Subcutaneous adipose tissue (tissue), 4 donors: Measurements from ENCODE around the gene MEAF6. TPM values are rescaled to one million over a fixed set of nuclear protein-coding genes. Genes with fewer than 3 reads are reported as not detected.

ENCODE experiments used
- total RNA-seq, 4 donors: library from RNA; depleted of rRNA; stranded (reverse); fragments of >200 nt; gene quantifications; one replicate each; pipeline ENCODE4 v1.1.0, GENCODE V29; 2016
- TF ChIP-seq, protein P1 (sequence below): fragments of 450-650 bp; IDR thresholded peaks from one replicate; pipeline ENCODE4 v1.5.1; 2016; ENCODE audit warnings: low read depth, mild to moderate bottlenecking, control low read depth, antibody characterized with exemption, moderate library complexity

The MEAF6 gene
- total RNA-seq, 4 donors from 2014 or later: 48.3 to 60.8 (median 56.1) TPM

DNA sequence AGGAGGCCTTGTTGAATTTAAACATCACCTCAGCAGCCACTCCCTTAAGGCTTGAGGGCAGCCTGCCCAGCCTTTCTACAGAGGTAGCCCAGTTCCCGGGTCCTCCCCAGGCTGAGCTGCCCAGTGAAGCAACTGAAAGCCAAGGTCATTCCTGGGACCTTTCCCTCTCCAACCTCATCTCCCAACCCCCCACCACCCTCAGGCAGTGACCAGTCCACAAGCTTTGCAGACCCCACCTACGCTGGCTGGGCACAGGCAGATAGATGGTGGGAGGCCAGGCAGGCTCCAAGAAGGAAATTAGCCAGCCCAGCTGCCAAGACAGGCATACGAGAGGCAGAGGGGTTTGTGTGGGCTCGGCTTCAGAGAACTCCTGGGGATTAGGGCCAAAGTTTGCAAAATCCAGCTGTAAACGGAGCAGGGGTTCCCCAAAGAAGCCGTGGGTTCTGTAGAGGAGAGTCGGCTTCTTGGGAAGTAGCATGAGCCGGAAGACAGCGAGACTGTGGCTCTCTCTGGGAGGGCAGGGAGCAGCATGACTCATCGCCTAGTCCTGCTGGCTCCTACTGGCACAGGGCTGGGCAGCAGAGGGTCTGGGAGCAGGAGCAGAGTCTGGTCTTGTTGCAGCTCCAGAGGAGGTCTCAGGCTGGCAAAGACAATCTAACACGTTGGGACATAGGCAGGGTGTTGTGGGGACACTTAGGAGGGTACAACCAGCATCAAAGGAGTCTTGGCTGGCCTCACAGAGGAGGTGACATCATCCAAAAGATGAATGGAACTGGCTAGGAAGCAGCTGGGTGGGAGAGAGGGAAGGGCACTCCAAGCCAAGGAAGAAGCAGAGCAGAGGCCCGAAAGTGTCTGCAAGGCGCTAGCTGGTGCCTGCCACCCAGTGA lies 43.0 kb downstream of the MEAF6 start:
- TF ChIP-seq, protein P1, sequence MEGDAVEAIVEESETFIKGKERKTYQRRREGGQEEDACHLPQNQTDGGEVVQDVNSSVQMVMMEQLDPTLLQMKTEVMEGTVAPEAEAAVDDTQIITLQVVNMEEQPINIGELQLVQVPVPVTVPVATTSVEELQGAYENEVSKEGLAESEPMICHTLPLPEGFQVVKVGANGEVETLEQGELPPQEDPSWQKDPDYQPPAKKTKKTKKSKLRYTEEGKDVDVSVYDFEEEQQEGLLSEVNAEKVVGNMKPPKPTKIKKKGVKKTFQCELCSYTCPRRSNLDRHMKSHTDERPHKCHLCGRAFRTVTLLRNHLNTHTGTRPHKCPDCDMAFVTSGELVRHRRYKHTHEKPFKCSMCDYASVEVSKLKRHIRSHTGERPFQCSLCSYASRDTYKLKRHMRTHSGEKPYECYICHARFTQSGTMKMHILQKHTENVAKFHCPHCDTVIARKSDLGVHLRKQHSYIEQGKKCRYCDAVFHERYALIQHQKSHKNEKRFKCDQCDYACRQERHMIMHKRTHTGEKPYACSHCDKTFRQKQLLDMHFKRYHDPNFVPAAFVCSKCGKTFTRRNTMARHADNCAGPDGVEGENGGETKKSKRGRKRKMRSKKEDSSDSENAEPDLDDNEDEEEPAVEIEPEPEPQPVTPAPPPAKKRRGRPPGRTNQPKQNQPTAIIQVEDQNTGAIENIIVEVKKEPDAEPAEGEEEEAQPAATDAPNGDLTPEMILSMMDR: no peak

DNA sequence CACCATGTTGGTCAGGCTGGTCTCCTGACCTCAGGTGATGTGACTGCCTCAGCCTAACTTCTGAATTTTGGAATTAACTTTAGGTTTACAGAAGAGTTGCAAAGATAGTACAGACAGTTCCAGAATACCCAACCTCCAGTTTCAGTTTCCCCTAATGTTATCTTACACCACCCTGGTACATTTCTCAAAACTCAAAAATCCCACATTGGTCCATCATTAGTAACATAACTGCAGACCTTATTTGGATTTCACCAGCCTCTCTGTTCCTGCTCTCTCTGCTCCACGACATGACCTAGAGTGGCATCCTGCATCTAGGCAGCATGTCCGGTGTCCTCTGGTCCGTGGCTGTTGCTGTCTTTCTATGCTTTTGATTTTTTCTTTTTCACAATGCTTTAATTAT lies 45.2 kb downstream of the MEAF6 start:
- TF ChIP-seq, protein P1: no peak

DNA sequence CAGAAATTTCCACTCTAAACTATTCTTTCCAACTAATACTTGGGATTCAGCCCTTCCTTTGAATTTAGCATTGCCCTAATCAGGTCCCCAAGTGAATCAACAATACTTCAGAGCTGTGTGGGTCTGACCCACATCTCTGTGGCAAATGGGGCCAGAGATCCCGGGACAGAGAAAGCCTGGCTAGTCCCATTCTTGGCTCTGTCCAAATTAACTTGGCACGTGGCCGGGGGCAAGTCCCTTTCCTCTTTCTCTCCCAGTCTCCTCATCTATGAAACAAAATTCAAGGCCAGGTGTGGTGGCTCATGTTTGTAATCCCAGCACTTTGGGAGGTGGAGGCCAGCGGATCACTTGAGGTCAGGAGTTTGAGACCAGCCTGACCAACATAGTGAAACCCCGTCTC lies 46.5 kb downstream of the MEAF6 start:
- TF ChIP-seq, protein P1: no peak

DNA sequence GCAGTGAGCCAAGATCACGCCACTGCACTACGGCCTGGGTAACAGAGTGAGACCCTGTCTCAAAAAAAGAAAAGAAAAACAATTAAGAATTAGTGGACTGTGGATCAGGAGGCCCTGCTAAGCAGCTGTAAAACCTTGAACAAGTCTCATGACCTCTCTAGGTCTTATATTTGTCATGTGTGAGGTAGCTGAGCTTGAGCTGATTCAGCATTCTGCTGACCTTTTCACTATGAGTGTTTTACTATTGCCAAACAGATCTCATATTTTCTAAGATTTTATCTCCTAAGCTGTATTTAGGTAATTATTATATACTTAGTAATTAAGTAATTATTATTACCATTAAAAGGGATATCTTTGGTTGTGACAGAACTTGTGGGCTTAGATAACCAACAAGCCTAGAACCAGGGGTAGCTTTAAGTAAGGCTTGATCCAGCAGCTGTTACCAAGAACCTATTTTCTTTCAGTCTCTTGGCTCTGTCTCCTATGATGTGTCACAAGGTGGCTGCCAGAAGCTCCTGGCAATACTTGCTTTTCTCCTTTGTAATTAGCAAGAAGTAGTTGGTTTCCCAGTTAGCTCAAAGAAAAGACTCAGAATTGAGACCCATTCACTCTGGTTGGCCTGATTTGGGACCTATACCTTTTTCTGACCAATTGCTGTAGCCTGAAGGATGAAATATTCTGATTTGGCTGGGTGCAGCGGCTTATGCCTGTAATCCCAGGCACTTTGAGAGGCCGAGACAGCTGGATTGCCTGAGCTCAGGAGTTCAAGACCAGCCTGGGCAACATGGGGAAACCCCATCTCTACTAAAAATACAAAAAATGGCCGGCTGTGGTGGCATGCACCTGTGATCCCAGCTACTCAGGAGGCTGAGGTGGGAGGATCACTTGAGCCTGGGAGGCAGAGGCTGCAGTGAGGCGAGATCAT lies 48.7 kb downstream of the MEAF6 start:
- TF ChIP-seq, protein P1: no peak

DNA sequence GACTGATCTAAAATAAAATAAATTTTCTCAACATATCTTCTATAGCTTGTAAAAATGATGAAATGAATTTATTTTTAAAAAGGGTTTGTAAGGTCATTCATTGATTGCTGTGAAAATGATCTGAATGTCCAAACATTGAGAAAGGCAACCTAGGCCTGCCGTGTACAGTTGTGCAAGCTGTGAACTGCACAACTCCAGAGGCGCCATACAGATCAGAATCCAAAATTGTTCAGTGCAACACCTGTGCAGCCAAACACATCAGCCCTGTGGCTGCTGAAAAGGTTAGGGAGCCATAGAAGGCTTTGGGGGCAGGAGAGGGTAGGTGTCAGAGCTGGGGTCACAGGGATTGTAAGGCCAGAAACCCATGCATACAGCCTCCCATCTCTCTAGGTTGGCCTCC lies 50.1 kb downstream of the MEAF6 start:
- TF ChIP-seq, protein P1: no peak

DNA sequence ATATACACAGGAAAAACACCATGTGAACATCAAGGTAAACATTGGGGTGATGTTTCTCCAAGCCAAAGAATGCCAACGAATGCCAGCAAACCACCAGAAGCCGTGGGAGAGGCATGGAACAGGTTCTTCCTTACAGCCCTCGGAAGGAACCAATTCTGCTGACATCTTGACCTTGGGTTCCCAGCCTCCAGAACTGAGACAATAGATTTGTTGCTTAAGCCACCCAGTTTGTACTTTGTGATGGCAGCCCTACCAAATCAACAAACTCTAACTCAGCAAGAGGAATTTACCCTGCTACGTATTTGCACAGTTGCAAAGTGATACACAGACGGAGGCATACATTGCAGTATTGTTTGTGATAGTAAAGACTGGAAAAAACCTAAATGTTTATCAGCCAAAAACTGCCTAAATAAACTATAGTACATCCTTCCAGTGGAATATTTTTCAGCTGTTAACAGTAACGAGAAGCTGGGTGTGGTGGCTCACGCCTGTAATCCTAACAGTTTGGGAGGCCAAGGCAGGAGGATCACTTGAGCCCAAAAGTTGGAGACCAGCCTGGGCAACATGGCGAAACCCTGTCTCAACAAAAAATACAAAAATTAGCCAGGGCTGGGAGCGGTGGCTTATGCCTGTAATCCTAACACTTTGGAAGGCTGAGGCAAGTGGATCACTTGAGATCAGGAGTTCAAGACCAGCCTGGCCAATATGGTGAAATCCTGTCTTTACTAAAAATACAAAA lies 52.7 kb downstream of the MEAF6 start:
- TF ChIP-seq, protein P1: no peak
